Psoas muscle (tissue), 8 donors: Measurements from ENCODE around the gene MED4. TPM values are rescaled to one million over a fixed set of nuclear protein-coding genes. Genes with fewer than 3 reads are reported as not detected.
"Not testable (repeated sequence)": the region's sequence is repeated elsewhere in the genome, so short reads cannot be mapped to it uniquely, and the experiment has no call there.

Source experiments
- ATAC-seq, 4 donors: fragments of 200-7000 bp; cut with Tn5 transposase; one replicate each; pipeline ENCODE4 v1.9.1; 2020; ENCODE audit warnings: moderate library complexity in 3 of 4, mild to moderate bottlenecking in 2 of 4
- DNase-seq, 2 donors: peaks; one replicate each; pipeline ENCODE4 v3.0.0-alpha.2; 2020
- H3K27ac ChIP-seq: fragments of 200-600 bp; one replicate; pipeline ENCODE4 v1.8.0; 2022
- H3K27me3 ChIP-seq, 3 donors: fragments of 200-600 bp in 1 of 3; one replicate each; pipeline versions ENCODE4 v1.6.1 to v1.8.0; 2013 to 2022; ENCODE audit warnings: low read length in 2 of 3, mild to moderate bottlenecking in 2 of 3, moderate library complexity in 1 of 3; ENCODE audit not compliant: insufficient read depth in 3 of 3
- H3K36me3 ChIP-seq, 2 donors: fragments of 200-600 bp in 1 of 2; one replicate each; pipeline versions ENCODE4 v1.6.1 to v1.8.0; 2013 to 2022; ENCODE audit warnings: low read depth in 1 of 2, mild to moderate bottlenecking in 1 of 2, moderate library complexity in 1 of 2; ENCODE audit not compliant: insufficient read depth in 1 of 2
- H3K4me1 ChIP-seq: fragments of 200-600 bp; one replicate; pipeline ENCODE4 v1.8.0; 2022
- H3K4me3 ChIP-seq: fragments of 200-600 bp; one replicate; pipeline ENCODE4 v1.8.0; 2022; ENCODE audit warnings: mild to moderate bottlenecking
- H3K9me3 ChIP-seq: fragments of 200-600 bp; one replicate; pipeline ENCODE4 v1.8.0; 2022
- WGBS, 3 donors: extraction: QIAGEN DNeasy Blood & Tissue Kit; methylation state at CpG; one replicate each; pipeline versions ENCODE4 v1.1.6 to v1.1.7; 2013; 5-methylcytosine and 5-hydroxymethylcytosine counted together
- intact Hi-C, 2 donors: fragments of 100-400 bp; cut with DNase I; formaldehyde crosslinking; loops; one replicate each; pipeline versions ENCODE4 v1.11.0 to v1.14.2; 2022
- polyA plus RNA-seq, 3 donors: library from polyadenylated mRNA; stranded (reverse); fragments of 200-250 nt; gene quantifications; one replicate each; pipeline ENCODE4 v1.2.3, GENCODE V29; 2013
- total RNA-seq, 4 donors: library from RNA; stranded (reverse); fragmentation: NEBNext Ultra II Directional in 2 of 4; extraction: Animal tissue kit (Norgen Biotek cat#: 25700) in 2 of 4; gene quantifications; one replicate each; pipeline versions ENCODE4 v1.2.1 to v1.2.4, GENCODE V29; 2021 to 2023
- TF ChIP-seq, protein P1 (sequence below): fragments of 200-600 bp; IDR thresholded peaks from one replicate; pipeline ENCODE4 v1.8.0; 2022; ENCODE audit warnings: antibody characterized with exemption
- donor health status: healthy with polysubstance abuse.
- donor health status: DM: no; HTN: no; CAD: no; lungs with moderate emphysema.
- donor health status: Bipolar disorder and iron deficiency.
- donor health status: healthy.
- donor health status: DM: yes; HTN: yes; CAD: no.
- donor health status: DM: no; HTN: no; CAD: no.
- donor health status: DM: no; HTN: no; CAD: no.
- donor health status: DM: yes; HTN: yes; CAD: no.

The MED4 gene
- total and polyA plus RNA-seq, 7 donors = 41.3 to 81.0 (median 48.5) TPM

DNA sequence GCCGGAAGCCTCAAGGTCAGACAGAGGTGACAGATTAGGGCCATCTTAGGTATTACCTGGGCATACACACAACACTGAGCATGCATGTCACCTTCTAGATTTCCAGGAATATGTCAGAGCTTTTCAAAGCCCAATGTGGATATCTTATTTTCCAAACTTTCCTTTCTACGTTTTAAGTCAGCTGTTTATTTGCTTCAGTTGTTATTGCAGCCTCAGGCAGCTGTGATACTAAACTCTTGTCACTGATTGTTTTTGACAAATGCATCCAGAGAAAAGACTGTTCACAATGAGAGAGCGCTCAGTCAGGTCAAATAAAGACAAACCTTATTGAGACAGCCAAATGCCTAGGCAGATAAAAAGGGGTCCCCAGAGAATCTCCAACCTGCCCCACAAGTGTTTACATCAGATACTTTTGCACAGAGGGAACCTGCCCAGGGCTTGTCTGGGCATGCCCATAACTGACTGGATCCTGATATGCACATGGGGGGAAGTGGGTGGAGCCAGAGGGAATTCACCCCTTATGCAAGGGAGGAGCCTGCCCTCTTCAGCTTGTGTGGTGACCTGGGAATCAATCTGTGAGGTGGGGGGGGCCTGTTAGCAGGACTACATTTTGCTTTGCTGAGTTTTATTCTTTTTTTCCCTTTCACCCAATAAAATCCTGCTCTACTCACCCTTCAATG lies 28.5 kb downstream of the MED4 start:
- Histone ChIP-seq H3K4me3 (no peak overlapping the region), H3K27me3 (no peaks in the 10 kb centered on the region), H3K27ac (no peak overlapping the region), H3K4me1 (no peaks in the 10 kb centered on the region), H3K9me3 (peaks cover 38% of the 10 kb centered on the region), H3K36me3 (peaks cover 13 to 53% of the 10 kb centered on the region in 2 donors)
- ATAC-seq (no peak), DNase-seq (no peak)
- intact Hi-C loops = no loop called here
- TF ChIP-seq, protein P1, sequence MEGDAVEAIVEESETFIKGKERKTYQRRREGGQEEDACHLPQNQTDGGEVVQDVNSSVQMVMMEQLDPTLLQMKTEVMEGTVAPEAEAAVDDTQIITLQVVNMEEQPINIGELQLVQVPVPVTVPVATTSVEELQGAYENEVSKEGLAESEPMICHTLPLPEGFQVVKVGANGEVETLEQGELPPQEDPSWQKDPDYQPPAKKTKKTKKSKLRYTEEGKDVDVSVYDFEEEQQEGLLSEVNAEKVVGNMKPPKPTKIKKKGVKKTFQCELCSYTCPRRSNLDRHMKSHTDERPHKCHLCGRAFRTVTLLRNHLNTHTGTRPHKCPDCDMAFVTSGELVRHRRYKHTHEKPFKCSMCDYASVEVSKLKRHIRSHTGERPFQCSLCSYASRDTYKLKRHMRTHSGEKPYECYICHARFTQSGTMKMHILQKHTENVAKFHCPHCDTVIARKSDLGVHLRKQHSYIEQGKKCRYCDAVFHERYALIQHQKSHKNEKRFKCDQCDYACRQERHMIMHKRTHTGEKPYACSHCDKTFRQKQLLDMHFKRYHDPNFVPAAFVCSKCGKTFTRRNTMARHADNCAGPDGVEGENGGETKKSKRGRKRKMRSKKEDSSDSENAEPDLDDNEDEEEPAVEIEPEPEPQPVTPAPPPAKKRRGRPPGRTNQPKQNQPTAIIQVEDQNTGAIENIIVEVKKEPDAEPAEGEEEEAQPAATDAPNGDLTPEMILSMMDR = no peak
- 91 to 96% (median 94%) methylated on average over 3 of the region's 3 CpGs for WGBS, 3 donors

DNA sequence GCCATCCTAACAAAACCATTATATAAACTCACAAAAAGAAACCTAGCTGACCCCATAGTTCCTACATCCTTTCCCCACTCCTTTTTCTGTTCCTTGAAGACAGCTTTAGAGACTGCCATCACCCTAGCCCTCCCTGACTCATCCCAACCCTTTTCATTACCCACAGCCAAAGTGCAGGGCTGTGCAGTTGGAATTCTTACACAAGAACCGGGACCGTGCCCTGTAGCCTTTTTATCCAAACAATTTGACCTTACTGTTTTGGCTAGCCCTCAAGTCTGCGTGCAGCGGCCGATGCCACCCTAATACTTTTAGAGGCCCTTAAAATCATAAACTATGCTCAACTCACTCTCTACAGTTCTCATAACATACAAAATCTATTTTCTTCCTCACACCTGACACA lies 35.0 kb downstream of the MED4 start:
- DNase-seq, H3K9me3 ChIP-seq, intact Hi-C loops, H3K27ac ChIP-seq, H3K27me3 ChIP-seq, H3K4me3 ChIP-seq, H3K4me1 ChIP-seq, ATAC-seq: not testable (repeated sequence)
- WGBS, 3 donors = 45 to 74% (median 59%) methylated on average over 5 of the region's 5 CpGs
- H3K36me3 ChIP-seq = peaks cover 2 to 15% of the 10 kb centered on the region in 2 donors

DNA sequence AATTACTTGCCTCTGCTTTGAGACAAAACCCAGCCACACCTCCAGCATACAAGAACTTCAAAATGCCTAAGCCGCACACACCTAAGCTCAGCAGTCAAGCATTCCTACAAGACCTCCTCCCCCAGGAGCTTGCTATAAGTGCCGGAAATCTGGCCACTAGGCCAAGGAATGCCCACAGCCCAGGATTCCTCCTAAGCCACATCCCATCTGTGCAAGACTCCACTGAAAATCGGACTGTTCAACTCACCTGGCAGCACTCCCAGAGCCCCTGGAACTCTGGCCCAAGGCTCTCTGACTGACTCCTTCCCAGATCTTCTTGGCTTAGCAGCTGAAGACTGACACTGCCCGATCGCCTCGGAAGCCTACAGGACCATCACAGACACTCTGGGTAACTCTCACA lies 36.4 kb downstream of the MED4 start:
- H3K9me3 ChIP-seq, H3K4me1 ChIP-seq, DNase-seq, H3K27me3 ChIP-seq, H3K27ac ChIP-seq, H3K4me3 ChIP-seq, ATAC-seq, intact Hi-C loops: not testable (repeated sequence)
- 91 to 96% (median 93%) methylated on average over 5 to 6 of the region's 6 CpGs for WGBS, 3 donors
- H3K36me3 ChIP-seq = peaks cover 2 to 15% of the 10 kb centered on the region in 2 donors

DNA sequence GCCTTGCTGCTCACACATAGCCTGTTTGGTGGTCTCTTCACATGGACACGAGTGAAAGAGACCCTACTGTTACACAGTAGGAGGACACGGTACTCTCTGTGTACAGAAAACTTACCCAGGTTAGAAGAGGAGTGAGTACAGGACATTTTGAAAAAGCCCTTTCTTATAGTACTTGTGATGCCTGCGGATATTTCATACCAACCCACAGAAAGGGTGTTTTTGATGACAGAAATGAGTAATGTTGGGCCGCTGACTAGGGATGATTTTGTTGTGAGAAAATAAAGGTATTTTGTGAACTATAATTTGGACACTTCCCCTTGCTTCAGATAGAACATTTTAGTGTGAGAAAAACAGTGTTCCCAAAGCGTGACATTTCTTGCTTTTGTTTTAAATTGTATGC lies 39.2 kb downstream of the MED4 start:
- DNase-seq (no peak), ATAC-seq (no peak)
- H3K4me3 ChIP-seq = no peak overlapping the region
- H3K36me3 ChIP-seq = peaks cover 2 to 43% of the 10 kb centered on the region in 2 donors
- TF ChIP-seq, protein P1 = no peak
- H3K4me1 ChIP-seq = no peaks in the 10 kb centered on the region
- no peak overlapping the region for H3K27ac ChIP-seq
- WGBS, 3 donors = 91 to 95% (median 93%) methylated on average over 5 of the region's 5 CpGs
- no peaks in the 10 kb centered on the region for H3K27me3 ChIP-seq
- intact Hi-C loops = no loop called here
- no peaks in the 10 kb centered on the region for H3K9me3 ChIP-seq

DNA sequence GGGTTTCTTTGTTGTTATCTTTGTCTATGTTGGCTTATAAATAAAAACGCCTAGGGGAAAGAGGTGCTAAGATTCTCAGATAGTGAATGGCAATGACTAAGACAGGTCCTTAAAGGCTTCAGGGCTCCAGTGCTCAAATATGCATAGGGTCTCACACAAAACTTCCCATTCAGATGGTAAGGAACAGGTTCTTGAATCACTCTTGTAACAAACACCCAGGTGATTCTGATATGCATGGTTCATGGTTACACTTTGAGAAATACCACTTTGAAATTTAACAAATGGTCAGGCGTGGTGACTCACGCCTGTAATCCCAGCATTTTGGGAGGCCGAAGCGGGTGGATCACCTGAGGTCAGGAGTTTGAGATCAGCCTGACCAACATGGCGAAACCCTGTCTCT lies 40.3 kb downstream of the MED4 start:
- DNase-seq (no peak), ATAC-seq (no peak)
- intact Hi-C loops = no loop called here
- no peak overlapping the region for H3K27ac ChIP-seq
- 95 to 97% (median 97%) methylated on average over 6 of the region's 6 CpGs for WGBS, 3 donors
- TF ChIP-seq, protein P1 = no peak
- no peak overlapping the region for H3K4me3 ChIP-seq
- no peaks in the 10 kb centered on the region for H3K4me1 ChIP-seq
- H3K9me3 ChIP-seq = no peaks in the 10 kb centered on the region
- no peaks in the 10 kb centered on the region for H3K27me3 ChIP-seq
- H3K36me3 ChIP-seq = peaks cover 2 to 54% of the 10 kb centered on the region in 2 donors

DNA sequence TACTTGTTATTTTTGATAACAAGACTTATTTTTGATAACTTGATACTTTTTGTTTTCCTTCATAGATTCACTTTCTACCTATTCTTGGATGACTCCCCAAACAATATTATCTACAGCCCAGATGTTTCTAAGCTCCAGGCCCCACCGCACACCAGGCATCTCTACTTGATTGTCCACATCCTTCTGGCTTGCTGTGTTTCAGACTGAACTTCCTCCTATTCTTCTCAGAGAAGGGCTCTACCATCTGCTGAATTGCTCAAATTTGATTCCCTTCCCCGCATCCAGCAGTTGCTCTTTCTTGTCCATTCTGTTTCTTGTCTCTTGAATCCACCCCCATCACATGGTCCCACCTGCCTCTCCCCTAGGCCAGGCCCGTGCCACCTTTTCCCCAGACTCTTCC lies 44.4 kb downstream of the MED4 start:
- TF ChIP-seq, protein P1 = no peak
- intact Hi-C loops = no loop called here
- WGBS, 3 donors = 77 to 85% (median 80%) methylated on average over 3 of the region's 3 CpGs

More for the DNA sequence above, 44.4 kb downstream of the MED4 start:
- Histone ChIP-seq H3K4me3 (no peak overlapping the region), H3K27ac (no peak overlapping the region), H3K27me3 (no peaks in the 10 kb centered on the region), H3K9me3 (no peaks in the 10 kb centered on the region), H3K36me3 (peaks cover 2 to 83% of the 10 kb centered on the region in 2 donors), H3K4me1 (no peaks in the 10 kb centered on the region)
- ATAC-seq = no peak
- no peak for DNase-seq
